IMR-90 (cell line): ENCODE data around the gene NHEJ1. TPM values are rescaled to one million over a fixed set of nuclear protein-coding genes. Genes with fewer than 3 reads are reported as not detected.

Source experiments
- ATAC-seq: fragments of 200-7000 bp; cut with Tn5 transposase; 2 replicates; pipeline ENCODE4 v1.9.1; 2020; ENCODE audit warnings: low read depth, mild to moderate bottlenecking, moderate library complexity
- BruUV-seq: library from RNA; stranded (reverse); fragments of 400-500 nt; replicated peaks from 2 replicates; lab custom pipeline; 2021; lab: Mats Ljungman, UMichigan
- CTCF ChIA-PET: fragments of 300-600 bp; formaldehyde crosslinking; extraction: SDS; loops from one replicate; lab custom pipeline; 2021; ENCODE audit warnings: antibody characterized with exemption; lab: Yijun Ruan, JAX
- POLR2A ChIA-PET: fragments of 300-600 bp; sonication (Branson Sonifier 250); formaldehyde crosslinking; loops from one replicate; lab custom pipeline; 2022; ENCODE audit warnings: antibody characterized with exemption; ENCODE audit not compliant: unreplicated experiment; lab: Charles Lee
- DNase-seq: peaks from one replicate; pipeline ENCODE4 v3.0.0; 2013
- H2AFZ ChIP-seq: replicated peaks from 2 replicates; pipeline ENCODE3; 2013; ENCODE audit warnings: low read length, mild to moderate bottlenecking; ENCODE audit not compliant: poor library complexity
- H2AK5ac ChIP-seq: 2 replicates; pipeline ENCODE4 v1.6.1; 2013; ENCODE audit warnings: low read depth, low read length, inconsistent platforms
- H2AK9ac ChIP-seq: replicated peaks from 2 replicates; pipeline ENCODE3; 2013; ENCODE audit warnings: mild to moderate bottlenecking, low read depth, low read length, moderate library complexity; ENCODE audit not compliant: poor library complexity
- H2BK120ac ChIP-seq: 2 replicates; pipeline ENCODE4 v1.6.1; 2013; ENCODE audit warnings: low read depth, low read length, inconsistent platforms
- H2BK15ac ChIP-seq: 3 replicates; pipeline ENCODE4 v1.6.1; 2013; ENCODE audit warnings: low read depth, low read length, inconsistent platforms
- H2BK20ac ChIP-seq: 2 replicates; pipeline ENCODE4 v1.6.1; 2013; ENCODE audit warnings: low read depth, mild to moderate bottlenecking, inconsistent platforms, low read length, moderate library complexity
- H2BK5ac ChIP-seq: 2 replicates; pipeline ENCODE4 v1.6.1; 2013; ENCODE audit warnings: mild to moderate bottlenecking, low read depth, low read length, inconsistent platforms; ENCODE audit not compliant: poor library complexity, severe bottlenecking
- H3K14ac ChIP-seq: replicated peaks from 2 replicates; pipeline ENCODE4 v1.6.1; 2013; ENCODE audit warnings: low read depth, low read length, inconsistent platforms
- H3K18ac ChIP-seq: 2 replicates; pipeline ENCODE4 v1.6.1; 2013; ENCODE audit warnings: low read depth, low read length, control low read depth
- H3K23ac ChIP-seq: 2 replicates; pipeline ENCODE4 v1.6.1; 2013; ENCODE audit warnings: low read depth, low read length, inconsistent platforms
- H3K27ac ChIP-seq: 2 replicates; pipeline ENCODE4 v1.5.1; 2013; ENCODE audit warnings: mild to moderate bottlenecking, control low read depth, low read length; ENCODE audit not compliant: insufficient read depth
- H3K27me3 ChIP-seq: 2 replicates; pipeline ENCODE4 v1.6.1; 2013; ENCODE audit warnings: low read length; ENCODE audit not compliant: control insufficient read depth, insufficient read depth
- H3K36me3 ChIP-seq: 2 replicates; pipeline ENCODE4 v1.6.1; 2013; ENCODE audit warnings: low read length, mixed read lengths; ENCODE audit not compliant: control insufficient read depth, insufficient read depth
- H3K4ac ChIP-seq: 2 replicates; pipeline ENCODE4 v1.6.1; 2013; ENCODE audit warnings: low read depth, low read length, inconsistent platforms
- H3K4me1 ChIP-seq: 2 replicates; pipeline ENCODE4 v1.6.1; 2013; ENCODE audit warnings: low read length, mixed read lengths; ENCODE audit not compliant: control insufficient read depth, insufficient read depth
- H3K4me2 ChIP-seq: 2 replicates; pipeline ENCODE4 v1.6.1; 2013; ENCODE audit warnings: low read depth, mild to moderate bottlenecking, control low read depth, low read length, moderate library complexity
- H3K4me3 ChIP-seq: 2 replicates; pipeline ENCODE4 v1.5.1; 2013; ENCODE audit warnings: low read depth, mild to moderate bottlenecking, control low read depth, low read length, moderate library complexity; ENCODE audit not compliant: insufficient read depth
- H3K56ac ChIP-seq: 2 replicates; pipeline ENCODE4 v1.6.1; 2013; ENCODE audit warnings: low read length, inconsistent platforms; ENCODE audit not compliant: insufficient read depth; ENCODE audit errors: extremely low read depth
- H3K79me1 ChIP-seq, 2 experiments: 2 replicates each; pipeline ENCODE4 v1.6.1; 2013; ENCODE audit warnings: low read length in 2 of 2, inconsistent platforms in 1 of 2, low read depth in 1 of 2
- H3K9ac ChIP-seq: 2 replicates; pipeline ENCODE4 v1.6.1; 2013; ENCODE audit warnings: low read depth, low read length, control low read depth
- H3K9me1 ChIP-seq: 2 replicates; pipeline ENCODE4 v1.6.1; 2013; ENCODE audit warnings: low read length, inconsistent platforms; ENCODE audit not compliant: insufficient read depth
- H3K9me3 ChIP-seq: 2 replicates; pipeline ENCODE4 v1.6.1; 2013; ENCODE audit warnings: low read length; ENCODE audit not compliant: control insufficient read depth, insufficient read depth
- H4K20me1 ChIP-seq: 2 replicates; pipeline ENCODE4 v1.6.1; 2013; ENCODE audit warnings: low read length, inconsistent platforms; ENCODE audit not compliant: insufficient read depth
- H4K5ac ChIP-seq: 2 replicates; pipeline ENCODE4 v1.6.1; 2013; ENCODE audit warnings: mild to moderate bottlenecking, low read depth, low read length, control low read depth
- H4K8ac ChIP-seq, 2 experiments: 2 replicates each; pipeline ENCODE4 v1.6.1; 2013; ENCODE audit warnings: low read depth in 2 of 2, low read length in 2 of 2, control low read depth in 1 of 2, inconsistent platforms in 1 of 2
- H4K91ac ChIP-seq: 2 replicates; pipeline ENCODE4 v1.6.1; 2013; ENCODE audit warnings: low read depth, low read length, inconsistent platforms; ENCODE audit not compliant: insufficient read depth
- BHLHE40 ChIP-seq: fragments of 150-350 bp; IDR thresholded peaks from 2 replicates; pipeline ENCODE4 v1.6.1; 2016; ENCODE audit warnings: mild to moderate bottlenecking, low read depth, low read length
- CHD1 ChIP-seq: IDR thresholded peaks from 2 replicates; pipeline ENCODE4 v1.6.1; 2012; ENCODE audit warnings: low read depth, low read length, improper control_type of control experiment
- FOS ChIP-seq: fragments of 150-350 bp; IDR thresholded peaks from 2 replicates; pipeline ENCODE4 v1.6.1; 2016; ENCODE audit warnings: low read depth, low read length
- NFE2L2 ChIP-seq: fragments of 150-350 bp; IDR thresholded peaks from 2 replicates; pipeline ENCODE4 v1.6.1; 2016; ENCODE audit warnings: low read depth, mild to moderate bottlenecking, low read length
- WGBS, 2 experiments: methylation state at CpG; one replicate each; pipeline versions ENCODE4 v1.1.5 to v1.1.7; 2013; ENCODE audit warnings: missing lambda C conversion rate in 2 of 2; ENCODE audit not compliant: insufficient read length in 1 of 2; ENCODE audit errors: extremely low coverage in 2 of 2; 5-methylcytosine and 5-hydroxymethylcytosine counted together
- dilution Hi-C: fragments of 300-500 bp; cut with HindIII; formaldehyde crosslinking; loops from one replicate; pipeline ENCODE4 v1.14.3; 2018; ENCODE audit warnings: low sequenced_read_pairs; ENCODE audit not compliant: unreplicated experiment
- in situ Hi-C: fragments of 300-500 bp; cut with MboI; formaldehyde crosslinking; loops from 3 replicates; pipeline ENCODE4 v1.14.3; 2019; ENCODE audit warnings: low sequenced_read_pairs, inconsistent platforms, mixed read lengths
- intact Hi-C: fragments of 100-400 bp; cut with micrococcal nuclease; formaldehyde crosslinking; loops from 2 replicates; pipeline ENCODE4 v1.10.0; 2022
- polyA plus RNA-seq, 3 experiments: library from polyadenylated mRNA; depleted of rRNA; stranded (reverse); fragments of >200 nt; gene quantifications; 2 replicates each; pipeline ENCODE4 v1.2.3, GENCODE V29; 2012; ENCODE audit warnings: low replicate concordance in 1 of 3
- total RNA-seq: library from RNA; depleted of rRNA; stranded (reverse); fragments of >200 nt; gene quantifications from 2 replicates; pipeline ENCODE4 v1.2.3, GENCODE V29; 2012

Gene NHEJ1
- total and polyA plus RNA-seq, 2 of the 4 experiments (the other 2 are of a cell fraction): 12.5 to 23.1 TPM

DNA sequence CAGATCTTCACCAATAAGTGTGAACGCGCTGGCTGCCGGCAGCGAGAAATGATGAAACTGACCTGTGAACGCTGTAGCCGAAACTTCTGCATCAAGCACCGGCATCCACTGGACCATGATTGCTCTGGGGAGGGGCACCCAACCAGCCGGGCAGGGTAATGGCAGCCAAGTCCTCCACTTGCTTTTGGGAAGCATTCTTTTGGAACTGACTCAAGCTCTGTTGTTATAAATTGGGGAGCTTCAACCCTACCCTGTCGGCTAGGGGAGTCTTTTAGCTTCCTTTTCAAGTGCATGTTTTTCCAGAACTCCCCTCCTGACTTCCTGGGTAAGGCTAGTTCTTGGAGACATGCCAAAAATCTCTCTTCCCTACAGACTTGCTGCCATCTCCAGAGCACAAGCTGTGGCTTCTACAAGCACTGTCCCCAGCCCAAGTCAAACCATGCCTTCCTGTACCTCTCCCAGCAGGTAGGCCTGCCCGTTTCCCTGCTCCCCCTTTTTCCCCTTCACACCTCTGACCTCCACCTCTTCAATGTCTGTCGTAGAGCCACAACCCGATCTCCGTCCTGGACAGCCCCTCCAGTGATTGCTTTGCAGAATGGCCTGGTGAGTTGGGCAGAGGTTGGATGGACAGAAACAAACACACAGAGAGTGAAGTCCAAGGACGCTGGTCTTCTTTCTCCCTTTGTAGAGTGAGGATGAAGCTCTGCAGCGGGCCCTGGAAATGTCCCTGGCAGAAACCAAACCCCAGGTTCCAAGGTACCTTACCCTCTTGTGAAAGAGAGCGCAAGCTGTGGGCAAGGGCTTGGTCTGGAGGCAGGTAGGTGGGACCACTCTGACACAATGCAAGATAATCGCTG lies 47.5 kb upstream of the NHEJ1 start:
- Histone ChIP-seq H3K18ac (no peak overlapping the region), H4K91ac (peak overlapping the region; percentile 58), H4K8ac (peak overlapping the region in 1 of 2 experiments; percentile 52; a peak in 2 of 4 replicates), H3K27ac (peak overlapping the region; percentile 69), H3K14ac (peak overlapping the region; percentile 92), H3K79me1 (peaks cover 5 to 19% of the 10 kb centered on the region in 2 experiments; a peak in 3 of 4 replicates), H3K56ac (no peak overlapping the region), H3K9me3 (no peaks in the 10 kb centered on the region), H3K9ac (peak overlapping the region; percentile 78; the same call in 1 of the 2 replicates), H3K27me3 (no peaks in the 10 kb centered on the region), H2BK5ac (peak overlapping the region; percentile 46), H4K20me1 (peaks cover 9% of the 10 kb centered on the region; the same call in 1 of the 2 replicates), H2BK120ac (peak overlapping the region; percentile 6), H3K36me3 (peaks cover 35% of the 10 kb centered on the region), H2AK5ac (peak overlapping the region; percentile 65; the same call in 1 of the 2 replicates), H2AFZ (peak overlapping the region; percentile 91), H3K9me1 (peaks cover 8% of the 10 kb centered on the region; the same call in 1 of the 2 replicates), H4K5ac (no peak overlapping the region), H3K4me2 (peak overlapping the region; percentile 99), H2BK15ac (no peak overlapping the region), H3K4ac (peak overlapping the region; percentile 90), H2AK9ac (peak overlapping the region; percentile 90), H3K4me1 (peaks cover 16% of the 10 kb centered on the region), H2BK20ac (no peak overlapping the region), H3K4me3 (peak overlapping the region; percentile 84; the same call in 1 of the 2 replicates), H3K23ac (peak overlapping the region; percentile 94)
- whole genome bisulfite sequencing, 2 experiments: 56% methylated on average over 5 of the region's 17 CpGs; no CpG with 5 or more reads in 1 of the 2 experiments
- DNase-seq: peak; percentile 59
- intact Hi-C loops: loop anchor here (2.0 kb wide), 1 partner anchor 31 kb away; the partner anchor contains the start of gene CNPPD1
- CTCF ChIA-PET: interaction anchor here (0.6 to 1.4 kb wide), 2 partner anchors 10 to 179 kb away, joined by 3 to 5 read pairs; partner anchors contain the start of gene DNPEP
- POLR2A ChIA-PET: interaction anchor here (1.1 kb wide), 1 partner anchor 9 kb away, joined by 3 read pairs; no protein-coding TSS in a partner anchor
- dilution Hi-C loops: no loop called here
- in situ Hi-C loops: loop anchor here (5.0 kb wide), 1 partner anchor 36 kb away; the partner anchor contains the start of gene SLC23A3
- peak; percentile 1; the same call in 1 of the 2 replicates for ATAC-seq
- TF ChIP-seq FOS (no peak), CHD1 (no peak), NFE2L2 (no peak), BHLHE40 (peak; percentile 16; the same call in 1 of the 2 replicates)
- no TSS peak for BruUV-seq
